Vagina (tissue), 2 donors: ENCODE results near the gene EPS8L2.

Experiments
- POLR2A ChIP-seq, 2 donors: fragments of 450-650 bp; IDR thresholded peaks; one replicate each; pipeline ENCODE4 v1.6.1; 2017; ENCODE audit warnings: antibody characterized with exemption in 2 of 2, mild to moderate bottlenecking in 2 of 2, moderate library complexity in 2 of 2
- TF ChIP-seq, protein P1 (sequence below), 3 experiments: fragments of 450-650 bp in 2 of 3; fragments of 200-600 bp in 1 of 3; sonication (generic) in 1 of 3; IDR thresholded peaks; one replicate each; pipeline ENCODE4 v1.5.1; 2017 to 2019; ENCODE audit warnings: antibody characterized with exemption in 3 of 3, mild to moderate bottlenecking in 2 of 3, moderate library complexity in 2 of 3

DNA sequence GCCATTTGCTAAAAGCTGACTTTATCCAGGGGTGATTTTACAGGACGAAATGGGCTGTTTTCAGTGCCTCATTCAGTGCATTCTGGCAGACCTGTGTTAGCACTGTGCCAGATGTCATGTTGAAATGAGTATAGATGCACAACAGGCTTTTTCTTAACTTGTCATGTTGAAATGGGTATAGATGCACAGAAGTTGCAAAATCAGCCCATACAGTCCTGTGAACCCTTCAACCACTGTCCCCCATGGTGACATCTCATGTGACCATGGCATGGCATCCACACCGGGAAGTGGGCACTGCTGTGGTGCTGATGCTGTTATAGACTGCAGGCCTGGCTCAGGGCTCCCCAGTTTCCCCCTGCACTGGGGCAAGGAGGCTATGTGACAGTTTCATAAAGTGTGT is 43.7 kb downstream of the EPS8L2 start:
- TF ChIP-seq, protein P1, sequence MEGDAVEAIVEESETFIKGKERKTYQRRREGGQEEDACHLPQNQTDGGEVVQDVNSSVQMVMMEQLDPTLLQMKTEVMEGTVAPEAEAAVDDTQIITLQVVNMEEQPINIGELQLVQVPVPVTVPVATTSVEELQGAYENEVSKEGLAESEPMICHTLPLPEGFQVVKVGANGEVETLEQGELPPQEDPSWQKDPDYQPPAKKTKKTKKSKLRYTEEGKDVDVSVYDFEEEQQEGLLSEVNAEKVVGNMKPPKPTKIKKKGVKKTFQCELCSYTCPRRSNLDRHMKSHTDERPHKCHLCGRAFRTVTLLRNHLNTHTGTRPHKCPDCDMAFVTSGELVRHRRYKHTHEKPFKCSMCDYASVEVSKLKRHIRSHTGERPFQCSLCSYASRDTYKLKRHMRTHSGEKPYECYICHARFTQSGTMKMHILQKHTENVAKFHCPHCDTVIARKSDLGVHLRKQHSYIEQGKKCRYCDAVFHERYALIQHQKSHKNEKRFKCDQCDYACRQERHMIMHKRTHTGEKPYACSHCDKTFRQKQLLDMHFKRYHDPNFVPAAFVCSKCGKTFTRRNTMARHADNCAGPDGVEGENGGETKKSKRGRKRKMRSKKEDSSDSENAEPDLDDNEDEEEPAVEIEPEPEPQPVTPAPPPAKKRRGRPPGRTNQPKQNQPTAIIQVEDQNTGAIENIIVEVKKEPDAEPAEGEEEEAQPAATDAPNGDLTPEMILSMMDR (IDR thresholded peaks at IDR 0.05), result no peak
- no peak for TF ChIP-seq POLR2A (IDR thresholded peaks at IDR 0.05)
